IPS-15b (cell line): ENCODE data around the gene STT3B.

Experiments used
- H3K27me3 ChIP-seq: one replicate; pipeline ENCODE4 v1.6.1; 2013; ENCODE audit warnings: low read length; ENCODE audit not compliant: control insufficient read depth, insufficient read depth
- H3K36me3 ChIP-seq: one replicate; pipeline ENCODE4 v1.6.1; 2013; ENCODE audit warnings: low read length; ENCODE audit not compliant: control insufficient read depth, insufficient read depth
- H3K4me1 ChIP-seq: one replicate; pipeline ENCODE4 v1.6.1; 2013; ENCODE audit warnings: mild to moderate bottlenecking, low read length; ENCODE audit not compliant: control insufficient read depth, insufficient read depth
- H3K4me3 ChIP-seq: one replicate; pipeline ENCODE4 v1.5.1; 2013; ENCODE audit warnings: low read depth, low read length
- H3K9ac ChIP-seq: one replicate; pipeline ENCODE4 v1.6.1; 2013; ENCODE audit warnings: low read depth, mild to moderate bottlenecking, low read length
- H3K9me3 ChIP-seq: one replicate; pipeline ENCODE4 v1.6.1; 2013; ENCODE audit warnings: mild to moderate bottlenecking, low read length; ENCODE audit not compliant: control insufficient read depth, insufficient read depth

The STT3B gene

GRCh38 chr3:31636049-31636448, 103.3 kb downstream of the STT3B start:
- Histone ChIP-seq H3K4me3 (no peak overlapping the region), H3K9me3 (no peaks in the 10 kb centered on the region), H3K27me3 (no peaks in the 10 kb centered on the region), H3K36me3 (no peaks in the 10 kb centered on the region), H3K9ac (no peak overlapping the region), H3K4me1 (no peaks in the 10 kb centered on the region)

- no peak overlapping the region for H3K9ac ChIP-seq
- H3K27me3 ChIP-seq = no peaks in the 10 kb centered on the region
- H3K9me3 ChIP-seq = no peaks in the 10 kb centered on the region
- no peaks in the 10 kb centered on the region for H3K4me1 ChIP-seq
- H3K36me3 ChIP-seq = no peaks in the 10 kb centered on the region
- no peak overlapping the region for H3K4me3 ChIP-seq
These were observed 104.1 kb downstream of the STT3B start for GRCh38 chr3:31636694-31637442.

- Histone ChIP-seq H3K9me3 (no peaks in the 10 kb centered on the region), H3K36me3 (no peaks in the 10 kb centered on the region), H3K27me3 (no peaks in the 10 kb centered on the region), H3K4me3 (no peak overlapping the region), H3K4me1 (no peaks in the 10 kb centered on the region), H3K9ac (no peak overlapping the region)
These were observed 107.1 kb downstream of the STT3B start for GRCh38 chr3:31639828-31640227.

GRCh38 chr3:31645256-31645655, 112.5 kb downstream of the STT3B start:
- Histone ChIP-seq H3K9me3 (peaks cover 5% of the 10 kb centered on the region), H3K9ac (no peak overlapping the region), H3K4me3 (no peak overlapping the region), H3K36me3 (peaks cover 2% of the 10 kb centered on the region), H3K4me1 (no peaks in the 10 kb centered on the region), H3K27me3 (no peaks in the 10 kb centered on the region)

- Histone ChIP-seq H3K27me3 (no peaks in the 10 kb centered on the region), H3K9ac (no peak overlapping the region), H3K9me3 (peaks cover 9% of the 10 kb centered on the region), H3K4me3 (no peak overlapping the region), H3K36me3 (peaks cover 2% of the 10 kb centered on the region), H3K4me1 (no peaks in the 10 kb centered on the region)
These were observed 115.7 kb downstream of the STT3B start for GRCh38 chr3:31648286-31648968.

- H3K9me3 ChIP-seq = peaks cover 9% of the 10 kb centered on the region
- peaks cover 2% of the 10 kb centered on the region for H3K36me3 ChIP-seq
- no peaks in the 10 kb centered on the region for H3K27me3 ChIP-seq
- no peak overlapping the region for H3K9ac ChIP-seq
- no peaks in the 10 kb centered on the region for H3K4me1 ChIP-seq
- H3K4me3 ChIP-seq = no peak overlapping the region
These were observed 119.6 kb downstream of the STT3B start for GRCh38 chr3:31652296-31652695.

- no peaks in the 10 kb centered on the region for H3K27me3 ChIP-seq
- H3K9me3 ChIP-seq = peaks cover 6% of the 10 kb centered on the region
- H3K36me3 ChIP-seq = no peaks in the 10 kb centered on the region
- no peak overlapping the region for H3K4me3 ChIP-seq
- H3K9ac ChIP-seq = no peak overlapping the region
- H3K4me1 ChIP-seq = no peaks in the 10 kb centered on the region
These were observed 120.7 kb downstream of the STT3B start for GRCh38 chr3:31653464-31653863.

- Histone ChIP-seq H3K9ac (no peak overlapping the region), H3K27me3 (no peaks in the 10 kb centered on the region), H3K9me3 (peaks cover 4% of the 10 kb centered on the region), H3K4me3 (no peak overlapping the region), H3K36me3 (no peaks in the 10 kb centered on the region), H3K4me1 (no peaks in the 10 kb centered on the region)
These were observed 122.3 kb downstream of the STT3B start for GRCh38 chr3:31654998-31655397.

GRCh38 chr3:31659246-31659645, 126.5 kb downstream of the STT3B start:
- Histone ChIP-seq H3K9ac (no peak overlapping the region), H3K4me1 (no peaks in the 10 kb centered on the region), H3K9me3 (no peaks in the 10 kb centered on the region), H3K4me3 (no peak overlapping the region), H3K36me3 (peaks cover 3% of the 10 kb centered on the region), H3K27me3 (no peaks in the 10 kb centered on the region)

GRCh38 chr3:31661286-31661685, 128.6 kb downstream of the STT3B start:
- H3K4me1 ChIP-seq = no peaks in the 10 kb centered on the region

GRCh38 chr3:31661993-31662670, 129.4 kb downstream of the STT3B start:
- Histone ChIP-seq H3K4me3 (no peak overlapping the region), H3K4me1 (no peaks in the 10 kb centered on the region), H3K27me3 (no peaks in the 10 kb centered on the region), H3K9ac (no peak overlapping the region), H3K36me3 (peaks cover 3% of the 10 kb centered on the region), H3K9me3 (no peaks in the 10 kb centered on the region)

More at GRCh38 chr3:31661286-31661685, 128.6 kb downstream of the STT3B start:
- peaks cover 3% of the 10 kb centered on the region for H3K36me3 ChIP-seq
- no peaks in the 10 kb centered on the region for H3K27me3 ChIP-seq
- no peaks in the 10 kb centered on the region for H3K9me3 ChIP-seq
- H3K9ac ChIP-seq = no peak overlapping the region
- no peak overlapping the region for H3K4me3 ChIP-seq

GRCh38 chr3:31664031-31664430, 131.3 kb downstream of the STT3B start:
- Histone ChIP-seq H3K9ac (no peak overlapping the region), H3K9me3 (no peaks in the 10 kb centered on the region), H3K36me3 (peaks cover 3% of the 10 kb centered on the region), H3K27me3 (no peaks in the 10 kb centered on the region), H3K4me3 (no peak overlapping the region), H3K4me1 (no peaks in the 10 kb centered on the region)
